DMS153 (cell line): ENCODE data around the gene CEP63.

ENCODE experiments used
- DNase-seq: peaks from one replicate; lab custom pipeline; 2025; lab: John Stamatoyannopoulos, UW

The CEP63 gene

GRCh38 chr3:134608771-134609435 lies 123.0 kb downstream of the CEP63 start:
- DNase-seq, result no peak

- no peak for DNase-seq
Observed at GRCh38 chr3:134609821-134610431, 124.1 kb downstream of the CEP63 start.

DNA sequence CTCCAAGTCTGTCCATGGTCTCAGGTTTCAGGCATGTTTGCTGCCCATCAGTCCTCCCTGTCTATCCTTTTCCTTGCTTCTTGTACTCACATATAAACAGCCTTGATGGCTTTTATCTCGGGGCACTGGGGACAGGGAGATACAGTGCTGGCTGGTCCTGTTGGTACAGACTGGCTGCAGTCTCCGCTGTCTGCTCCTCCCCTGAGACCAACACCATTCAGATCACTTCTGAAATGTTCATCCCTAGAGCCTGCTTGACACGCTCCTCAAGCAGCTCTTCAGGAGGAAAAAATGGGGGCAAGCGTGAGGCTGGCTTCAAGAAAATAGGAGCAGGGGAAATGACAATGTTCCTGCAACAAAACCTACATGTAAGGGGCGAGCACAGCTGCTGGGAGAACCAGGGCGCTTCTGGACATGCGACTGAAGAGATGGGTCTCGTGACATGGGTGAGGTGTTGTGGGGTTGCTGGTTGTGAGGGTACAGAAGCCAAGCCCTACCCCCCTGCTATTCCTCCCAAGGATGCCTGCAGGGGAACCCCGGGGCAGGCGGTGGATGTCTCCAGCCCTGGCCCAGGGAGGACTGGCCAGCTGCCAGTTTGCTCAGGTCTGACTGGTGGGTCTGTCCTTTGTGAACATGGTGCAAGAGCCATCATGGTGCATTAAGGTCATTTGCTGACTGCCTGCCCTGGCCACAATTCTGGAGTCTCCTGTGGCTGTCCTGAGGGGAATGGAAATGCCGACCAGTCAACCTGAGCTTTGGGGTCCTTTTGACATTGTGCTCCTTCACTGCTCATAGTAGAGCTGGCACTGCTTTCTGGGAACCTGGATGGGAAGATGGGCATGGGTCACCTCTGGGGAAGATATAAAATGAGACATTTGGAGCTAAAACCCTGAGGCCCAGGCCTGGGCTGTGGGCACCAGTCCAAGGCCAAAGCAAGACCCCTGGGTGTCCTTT lies 124.9 kb downstream of the CEP63 start:
- DNase-seq, result no peak

- DNase-seq, result no peak
Observed at GRCh38 chr3:134611516-134611915, 125.7 kb downstream of the CEP63 start.

DNA sequence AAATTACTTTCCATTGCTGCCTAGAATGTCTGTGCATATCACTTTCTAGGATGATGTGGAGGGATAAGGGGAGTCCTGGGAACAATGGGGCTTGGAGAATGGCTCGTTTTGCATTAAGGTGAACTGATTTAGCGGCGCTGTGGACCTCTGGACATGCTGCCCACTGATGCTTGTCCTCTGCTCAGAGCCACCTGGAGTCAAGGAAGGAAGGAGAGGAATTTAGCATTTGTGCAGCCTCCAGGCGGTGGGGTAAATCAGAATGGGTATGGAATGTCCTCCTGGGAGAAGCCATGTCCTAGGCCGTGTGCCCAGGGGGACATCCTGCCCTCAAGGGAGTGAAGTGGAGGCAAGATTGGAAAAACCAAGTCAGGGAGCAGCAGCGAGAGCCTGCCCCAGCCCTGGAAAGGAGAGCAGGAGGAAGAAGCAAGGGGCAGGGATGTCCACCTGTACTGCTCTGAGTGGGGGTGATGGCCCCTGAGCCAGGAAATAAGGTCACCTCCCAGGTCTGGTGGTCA lies 127.2 kb downstream of the CEP63 start:
- no peak for DNase-seq

- no peak for DNase-seq
Observed at GRCh38 chr3:134614955-134615354, 129.1 kb downstream of the CEP63 start.

GRCh38 chr3:134615743-134616142 lies 129.9 kb downstream of the CEP63 start:
- DNase-seq, result no peak

DNA sequence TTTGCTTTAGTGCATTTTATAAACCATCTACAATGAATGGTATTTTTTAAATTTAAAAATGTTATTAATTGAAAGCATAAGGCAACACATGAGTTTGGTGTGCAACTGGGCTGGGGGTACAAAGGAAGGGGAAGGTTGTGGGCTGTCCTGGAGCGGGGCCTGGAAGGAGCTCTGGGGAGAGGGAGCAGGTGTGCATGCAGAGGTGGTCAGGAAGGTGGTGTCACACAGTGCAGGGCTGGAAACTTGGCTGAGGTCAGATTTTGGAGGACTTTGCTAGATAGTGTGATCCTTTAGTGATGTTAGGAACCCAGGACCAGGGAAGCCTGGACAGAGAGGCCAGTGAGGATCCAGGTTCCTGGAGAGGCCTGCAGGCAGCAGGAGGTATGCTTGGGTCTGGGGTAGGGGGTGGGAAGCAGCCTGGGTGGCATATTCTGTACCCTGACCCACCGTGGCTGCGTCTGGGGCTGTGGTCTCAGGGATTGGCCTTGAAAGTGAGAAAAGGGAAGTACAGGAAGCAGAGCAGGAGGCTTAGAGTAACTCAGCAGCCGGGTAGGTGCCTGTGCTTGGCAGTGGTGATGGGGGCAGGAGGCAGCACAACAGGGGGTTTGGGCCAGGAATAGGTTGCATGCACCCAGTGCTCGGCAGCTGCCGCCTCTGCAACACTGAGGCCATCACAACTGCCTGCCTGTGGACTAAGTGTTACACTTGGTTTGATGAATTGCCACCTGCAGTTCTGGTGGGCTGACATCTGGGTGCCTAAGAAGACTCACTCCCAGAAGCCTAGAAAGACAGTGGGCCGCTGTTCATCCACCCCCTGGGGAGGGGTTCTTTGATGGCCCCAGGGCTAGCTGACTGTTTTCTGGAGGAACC lies 132.0 kb downstream of the CEP63 start:
- DNase-seq, result no peak

GRCh38 chr3:134618478-134619300 lies 132.8 kb downstream of the CEP63 start:
- no peak for DNase-seq

GRCh38 chr3:134619301-134619615 lies 133.4 kb downstream of the CEP63 start:
- no peak for DNase-seq

DNA sequence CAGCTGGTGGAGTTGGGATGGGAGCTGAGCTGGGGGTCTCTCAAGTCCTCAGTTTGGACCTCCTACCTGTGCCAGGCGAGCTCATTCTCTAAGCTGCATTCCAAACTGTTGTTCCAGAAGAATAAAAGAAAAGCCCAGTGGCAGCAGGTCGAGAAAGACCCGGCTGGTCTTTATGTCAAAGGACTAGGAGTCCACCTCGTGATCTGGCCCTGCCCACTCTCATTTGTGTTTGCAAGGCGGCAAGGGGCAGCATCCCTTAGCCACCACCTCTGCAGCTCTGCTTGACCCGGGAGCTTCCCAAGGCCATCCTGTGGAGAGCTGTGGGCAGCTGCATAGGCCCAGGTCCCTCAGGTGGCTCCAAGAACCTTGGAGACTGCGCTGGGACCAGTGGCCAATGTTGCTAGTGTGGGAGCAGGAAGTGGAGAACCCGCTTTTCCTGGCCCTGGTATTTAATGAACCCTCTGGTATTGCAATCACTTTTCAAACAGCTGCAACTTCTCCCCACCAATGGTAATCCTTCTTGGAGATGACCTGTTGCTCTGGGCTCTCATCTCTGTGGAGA lies 134.1 kb downstream of the CEP63 start:
- no peak for DNase-seq

DNA sequence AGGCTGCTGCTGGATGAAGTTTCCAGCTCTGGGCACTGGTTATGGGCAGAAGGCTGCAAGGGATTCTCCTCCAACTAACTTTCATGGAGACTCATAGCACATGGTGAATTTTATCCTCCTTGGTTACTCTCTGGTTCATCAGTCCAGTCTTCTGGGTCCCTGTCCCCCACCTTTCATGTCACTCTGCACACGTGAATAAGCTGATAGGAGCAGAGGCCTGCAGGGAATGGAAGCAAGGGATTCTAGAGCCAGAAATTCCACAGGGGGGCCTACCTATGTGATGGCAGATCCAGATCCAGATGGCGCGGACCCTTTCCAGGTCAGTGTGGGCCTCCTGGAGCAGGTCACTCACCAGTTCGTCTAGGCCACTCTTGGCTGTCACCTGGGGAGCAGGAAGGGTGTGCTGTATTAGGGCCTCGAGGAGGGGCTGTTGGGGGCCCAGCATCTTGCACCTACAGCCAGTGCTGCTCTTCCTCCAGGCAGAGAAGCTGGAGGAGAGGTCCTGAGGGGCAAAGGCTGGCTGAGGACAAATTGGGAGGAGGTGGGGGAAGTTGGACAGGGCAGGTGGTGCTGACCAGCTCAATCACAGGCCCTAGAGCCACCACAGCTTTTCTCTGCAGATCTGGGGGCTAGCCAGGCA lies 134.7 kb downstream of the CEP63 start:
- no peak for DNase-seq

- no peak for DNase-seq
Observed at GRCh38 chr3:134621854-134622253, 136.0 kb downstream of the CEP63 start.

DNA sequence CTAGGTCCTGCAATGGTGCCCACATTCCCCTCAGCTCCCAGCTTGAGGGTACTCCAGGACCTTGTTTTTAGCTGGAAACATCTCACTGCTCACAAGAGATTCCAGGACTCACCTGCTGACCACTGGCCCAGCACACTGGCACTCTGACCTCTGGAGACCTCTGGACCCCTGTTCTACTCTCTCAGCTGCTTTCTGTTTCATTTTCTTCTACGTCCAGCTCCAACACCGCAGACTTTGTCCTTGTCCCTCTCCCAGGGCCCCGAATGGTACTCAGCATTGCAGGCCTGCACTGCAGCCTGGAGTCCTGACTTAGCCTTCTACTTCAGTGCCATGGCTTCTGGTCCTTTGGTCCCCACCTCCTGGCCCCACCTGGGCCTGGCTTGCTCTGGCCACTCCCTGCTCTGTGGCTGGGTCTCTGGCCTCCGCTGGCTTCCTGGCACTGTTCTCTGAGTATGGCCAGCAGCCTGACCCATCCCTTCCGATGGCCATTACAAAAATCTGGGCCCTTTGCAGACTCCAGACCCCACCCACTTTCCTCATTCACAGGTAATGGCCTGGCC lies 137.0 kb downstream of the CEP63 start:
- DNase-seq, result no peak

- no peak for DNase-seq
Observed at GRCh38 chr3:134623615-134624245, 137.9 kb downstream of the CEP63 start.
